Endothelial cell of umbilical vein (primary cell): ENCODE measurements around the gene WDR7. TPM values are rescaled to one million over a fixed set of nuclear protein-coding genes. Genes with fewer than 3 reads are reported as not detected.

Source experiments
- BruUV-seq: library from RNA; stranded (reverse); fragments of 400-500 nt; replicated peaks from 2 replicates; lab custom pipeline; 2021; lab: Mats Ljungman, UMichigan
- CTCF ChIA-PET: fragments of 300-600, 350-600 bp; sonication (Branson Sonifier 250); formaldehyde crosslinking; loops from one replicate; lab custom pipeline; 2021; ENCODE audit warnings: antibody characterized with exemption, inconsistent platforms; lab: Charles Lee
- POLR2A ChIA-PET: fragments of 300-600, 350-600 bp; sonication (Branson Sonifier 250); formaldehyde crosslinking; loops from one replicate; lab custom pipeline; 2021; ENCODE audit warnings: antibody characterized with exemption, inconsistent platforms; lab: Charles Lee
- DNase-seq: peaks from one replicate; pipeline ENCODE4 v3.0.0-alpha.2; 2011; ENCODE audit warnings: low read depth, low spot score
- FAIRE-seq: peaks from 2 replicates; lab custom pipeline; 2011; peaks lifted over from hg19 to GRCh38; lab: Jason Lieb, UNC
- H2AFZ ChIP-seq: 2 replicates; pipeline ENCODE4 v1.6.0; 2012; ENCODE audit warnings: low read depth, low read length, control low read depth, inconsistent platforms
- H3K27ac ChIP-seq: 2 replicates; pipeline ENCODE4 v1.5.1; 2011; ENCODE audit warnings: low read depth, mild to moderate bottlenecking, control low read depth, low read length, moderate library complexity; ENCODE audit not compliant: insufficient read depth
- H3K27me3 ChIP-seq, 2 experiments: 2 replicates each; pipeline versions ENCODE4 v1.6.0 to v1.6.1; 2011; ENCODE audit warnings: low read length in 2 of 2, mixed read lengths in 1 of 2; ENCODE audit not compliant: control insufficient read depth in 2 of 2, insufficient read depth in 2 of 2
- H3K36me3 ChIP-seq, 2 experiments: 2 replicates in 1 of 2; 3 replicates in 1 of 2; pipeline ENCODE4 v1.5.1; 2011; ENCODE audit warnings: low read length in 2 of 2, mild to moderate bottlenecking in 1 of 2, moderate library complexity in 1 of 2; ENCODE audit not compliant: control insufficient read depth in 2 of 2, insufficient read depth in 2 of 2; ENCODE audit errors: extremely low read depth in 1 of 2
- H3K4me1 ChIP-seq: 3 replicates; pipeline ENCODE4 v1.5.1; 2011; ENCODE audit warnings: mild to moderate bottlenecking, low read length; ENCODE audit not compliant: control insufficient read depth, insufficient read depth; ENCODE audit errors: extremely low read depth
- H3K4me2 ChIP-seq: 2 replicates; pipeline ENCODE4 v1.6.1; 2011; ENCODE audit warnings: low read length, control low read depth, mixed read lengths; ENCODE audit not compliant: insufficient read depth
- H3K4me3 ChIP-seq, 3 experiments: fragments of 200-600 bp in 1 of 3; sonication (generic), shearing (Covaris generic) in 1 of 3; replicated peaks in 1 of 3; 2 replicates each; pipeline ENCODE4 v1.5.1; 2011 to 2016; ENCODE audit warnings: control low read depth in 3 of 3, low read length in 3 of 3, mild to moderate bottlenecking in 2 of 3, inconsistent platforms in 1 of 3, low read depth in 1 of 3, moderate library complexity in 1 of 3; ENCODE audit not compliant: insufficient read depth in 1 of 3
- H3K79me2 ChIP-seq: 2 replicates; pipeline ENCODE4 v1.6.0; 2012; ENCODE audit warnings: low read length, inconsistent platforms; ENCODE audit not compliant: control insufficient read depth, insufficient read depth
- H3K9ac ChIP-seq: replicated peaks from 2 replicates; pipeline ENCODE3; 2011; ENCODE audit warnings: low read length, control low read depth; ENCODE audit not compliant: insufficient read depth; ENCODE audit errors: extremely low read depth
- H3K9me1 ChIP-seq: replicated peaks from 3 replicates; pipeline ENCODE4 v1.6.0; 2011; ENCODE audit warnings: mild to moderate bottlenecking, low read length; ENCODE audit not compliant: control insufficient read depth, insufficient read depth; ENCODE audit errors: extremely low read depth
- H3K9me3 ChIP-seq: replicated peaks from 2 replicates; pipeline ENCODE4 v1.5.1; 2012; ENCODE audit warnings: low read length, inconsistent platforms; ENCODE audit not compliant: control insufficient read depth, insufficient read depth
- H4K20me1 ChIP-seq: replicated peaks from 2 replicates; pipeline ENCODE3; 2011; ENCODE audit warnings: mild to moderate bottlenecking, low read length; ENCODE audit not compliant: control insufficient read depth, insufficient read depth; ENCODE audit errors: extremely low read depth
- EZH2 ChIP-seq: IDR thresholded peaks from 2 replicates; pipeline ENCODE4 v1.6.1; 2012; ENCODE audit warnings: borderline replicate concordance, low read depth, mild to moderate bottlenecking, moderate library complexity, low read length, inconsistent platforms; ENCODE audit not compliant: severe bottlenecking
- FOS ChIP-seq: IDR thresholded peaks from 2 replicates; pipeline ENCODE4 v1.6.1; 2011; ENCODE audit warnings: mild to moderate bottlenecking, low read length, moderate library complexity, borderline replicate concordance; ENCODE audit not compliant: insufficient read depth
- GATA2 ChIP-seq: IDR thresholded peaks from 2 replicates; pipeline ENCODE4 v1.7.0; 2011; ENCODE audit warnings: low read depth, mild to moderate bottlenecking, moderate library complexity, mixed read lengths, low read length; ENCODE audit not compliant: insufficient read length, insufficient read depth
- JUN ChIP-seq: IDR thresholded peaks from 2 replicates; pipeline ENCODE4 v1.6.1; 2011; ENCODE audit warnings: borderline replicate concordance, low read depth; ENCODE audit not compliant: insufficient read length, insufficient read depth
- MAX ChIP-seq: IDR thresholded peaks from 2 replicates; pipeline ENCODE4 v1.6.1; 2011; ENCODE audit not compliant: insufficient read depth, insufficient read length
- MYC ChIP-seq: IDR thresholded peaks from one replicate; pipeline ENCODE4 v1.6.1; 2011; ENCODE audit warnings: mild to moderate bottlenecking, low read depth, low read length
- POLR2A ChIP-seq: IDR thresholded peaks from 2 replicates; pipeline ENCODE4 v1.6.1; 2012; ENCODE audit warnings: low read depth, mild to moderate bottlenecking, control low read depth, low read length
- POLR2AphosphoS5 ChIP-seq: IDR thresholded peaks from 2 replicates; pipeline ENCODE4 v1.6.1; 2012; ENCODE audit warnings: low read depth, mild to moderate bottlenecking, control low read depth, low read length, moderate library complexity; ENCODE audit not compliant: insufficient read depth
- dilution Hi-C: fragments of 300-500 bp; cut with MboI; formaldehyde crosslinking; loops from one replicate; pipeline ENCODE4 v1.15.0; 2019; ENCODE audit warnings: low sequenced_read_pairs; ENCODE audit not compliant: extremely low pct_ligation_motif_present
- intact Hi-C: fragments of 100-400 bp; cut with micrococcal nuclease; formaldehyde crosslinking; loops from one replicate; pipeline ENCODE4 v1.10.0; 2022
- polyA plus RNA-seq, 4 experiments: library from polyadenylated mRNA; depleted of rRNA in 3 of 4; stranded (reverse) in 3 of 4; unstranded in 1 of 4; fragments of >200 nt; gene quantifications; 2 replicates each; pipeline versions ENCODE4 v1.2.1 to v1.2.3, GENCODE V29; 2011 to 2012; ENCODE audit warnings: missing spikeins in 1 of 4
- total RNA-seq: library from RNA; stranded (reverse); gene quantifications from 2 replicates; pipeline ENCODE4 v1.2.3, GENCODE V29; 2021
- TF ChIP-seq, protein P1 (sequence below), 2 donors: IDR thresholded peaks; 1 replicate in 1 of 2; 2 replicates in 1 of 2; pipeline ENCODE4 v1.5.1; 2011; ENCODE audit warnings: low read length in 2 of 2, mild to moderate bottlenecking in 2 of 2, moderate library complexity in 2 of 2, control low read depth in 1 of 2, inconsistent platforms in 1 of 2, low read depth in 1 of 2; ENCODE audit not compliant: insufficient read depth in 1 of 2; ENCODE audit errors: extremely low read depth in 1 of 2

Gene WDR7
- total and polyA plus RNA-seq, 2 donors (not counting 3 experiments of a cell fraction or from before 2014, with no cell fraction given) = 5.9 to 19.0 TPM

DNA sequence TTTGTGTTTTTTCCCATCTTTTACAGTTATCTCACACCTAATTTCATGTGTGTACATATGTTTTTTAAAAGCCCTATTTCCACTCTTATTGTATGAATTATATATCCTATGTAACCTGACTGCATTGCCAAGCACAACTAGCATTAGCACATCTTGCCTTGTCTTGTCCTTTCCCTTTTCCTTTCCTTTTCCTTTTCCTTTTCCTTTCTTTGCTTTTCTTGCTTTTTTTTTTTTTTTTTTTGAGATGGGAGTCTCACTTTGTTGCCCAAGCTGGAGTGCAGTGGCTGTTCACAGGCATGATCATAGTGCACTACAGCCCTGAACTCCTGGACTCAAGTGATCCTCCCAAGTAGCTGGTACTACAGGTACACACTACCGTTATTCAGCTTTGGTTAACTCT lies 323.0 kb downstream of the WDR7 start:
- Histone ChIP-seq H3K4me2 (no peak overlapping the region), H3K4me3 (no peak overlapping the region), H4K20me1 (no peaks in the 10 kb centered on the region), H3K4me1 (no peaks in the 10 kb centered on the region), H3K9ac (no peak overlapping the region), H3K36me3 (no peaks in the 10 kb centered on the region), H3K79me2 (no peaks in the 10 kb centered on the region), H3K9me1 (no peaks in the 10 kb centered on the region), H3K27ac (no peak overlapping the region), H3K27me3 (no peaks in the 10 kb centered on the region), H2AFZ (no peak overlapping the region), H3K9me3 (no peaks in the 10 kb centered on the region)
- CTCF ChIA-PET = no interaction called here
- dilution Hi-C loops = no loop called here
- intact Hi-C loops = no loop called here
- DNase-seq (no peak), FAIRE-seq (no peak)
- TF ChIP-seq POLR2AphosphoS5 = no peak
- no peak for TF ChIP-seq MYC
- no peak for TF ChIP-seq POLR2A
- no peak for TF ChIP-seq JUN
- no peak for TF ChIP-seq EZH2
- TF ChIP-seq FOS = no peak
- no peak for TF ChIP-seq GATA2
- TF ChIP-seq MAX = no peak
- TF ChIP-seq, protein P1, sequence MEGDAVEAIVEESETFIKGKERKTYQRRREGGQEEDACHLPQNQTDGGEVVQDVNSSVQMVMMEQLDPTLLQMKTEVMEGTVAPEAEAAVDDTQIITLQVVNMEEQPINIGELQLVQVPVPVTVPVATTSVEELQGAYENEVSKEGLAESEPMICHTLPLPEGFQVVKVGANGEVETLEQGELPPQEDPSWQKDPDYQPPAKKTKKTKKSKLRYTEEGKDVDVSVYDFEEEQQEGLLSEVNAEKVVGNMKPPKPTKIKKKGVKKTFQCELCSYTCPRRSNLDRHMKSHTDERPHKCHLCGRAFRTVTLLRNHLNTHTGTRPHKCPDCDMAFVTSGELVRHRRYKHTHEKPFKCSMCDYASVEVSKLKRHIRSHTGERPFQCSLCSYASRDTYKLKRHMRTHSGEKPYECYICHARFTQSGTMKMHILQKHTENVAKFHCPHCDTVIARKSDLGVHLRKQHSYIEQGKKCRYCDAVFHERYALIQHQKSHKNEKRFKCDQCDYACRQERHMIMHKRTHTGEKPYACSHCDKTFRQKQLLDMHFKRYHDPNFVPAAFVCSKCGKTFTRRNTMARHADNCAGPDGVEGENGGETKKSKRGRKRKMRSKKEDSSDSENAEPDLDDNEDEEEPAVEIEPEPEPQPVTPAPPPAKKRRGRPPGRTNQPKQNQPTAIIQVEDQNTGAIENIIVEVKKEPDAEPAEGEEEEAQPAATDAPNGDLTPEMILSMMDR (IDR thresholded peaks at IDR 0.05; ENCODE audit: extremely low read depth in 1 of 2, insufficient read depth in 1 of 2, low read depth in 1 of 2, low read length in 2 of 2) = no peak
- BruUV-seq = no TSS peak
- POLR2A ChIA-PET = no interaction called here
